CD4-positive, alpha-beta T cell (primary cell): Measurements from ENCODE around the gene TIAM1. TPM values are rescaled to one million over a fixed set of nuclear protein-coding genes. Genes with fewer than 3 reads are reported as not detected.
"Not testable (repeated sequence)": the region's sequence is repeated elsewhere in the genome, so short reads cannot be mapped to it uniquely, and the experiment has no call there.

Experiments
- ATAC-seq: fragments of 200-7000 bp; cut with Tn5 transposase; one replicate; pipeline ENCODE4 v1.10.0; 2022; ENCODE audit warnings: mild to moderate bottlenecking; ENCODE audit not compliant: poor library complexity
- CTCF ChIA-PET: fragments of 350-600 bp; sonication (Branson Sonifier 250); formaldehyde crosslinking; loops from one replicate; lab custom pipeline; 2021; ENCODE audit warnings: antibody characterized with exemption, inconsistent platforms; lab: Charles Lee
- POLR2A ChIA-PET: fragments of 350-600 bp; sonication (Branson Sonifier 250); formaldehyde crosslinking; loops from one replicate; lab custom pipeline; 2021; ENCODE audit warnings: antibody characterized with exemption, inconsistent platforms; lab: Charles Lee
- DNase-seq, 14 experiments: peaks; one replicate each; pipeline ENCODE4 v3.0.0-alpha.2; 2013 to 2020; ENCODE audit warnings: mixed read lengths in 2 of 14
- H3K27ac ChIP-seq, 2 donors: one replicate each; pipeline versions ENCODE4 v1.5.1 to v1.7.0; 2013; ENCODE audit warnings: low read length in 2 of 2, low read depth in 1 of 2, mild to moderate bottlenecking in 1 of 2
- H3K27me3 ChIP-seq, 2 experiments: 1 replicate in 1 of 2; 2 replicates in 1 of 2; pipeline versions ENCODE4 v1.6.1 to v1.7.0; 2013; ENCODE audit warnings: low read length in 2 of 2, control low read depth in 1 of 2, mild to moderate bottlenecking in 1 of 2, moderate library complexity in 1 of 2; ENCODE audit not compliant: insufficient read depth in 2 of 2, control insufficient read depth in 1 of 2
- H3K36me3 ChIP-seq: one replicate; pipeline ENCODE4 v1.6.1; 2013; ENCODE audit warnings: low read length, control low read depth; ENCODE audit not compliant: insufficient read depth
- H3K4me1 ChIP-seq: one replicate; pipeline ENCODE4 v1.6.1; 2013; ENCODE audit warnings: low read length, control low read depth; ENCODE audit not compliant: insufficient read depth
- H3K4me3 ChIP-seq: one replicate; pipeline ENCODE4 v1.5.1; 2013; ENCODE audit warnings: mild to moderate bottlenecking, low read length, moderate library complexity
- H3K9me3 ChIP-seq, 2 experiments: 1 replicate in 1 of 2; 2 replicates in 1 of 2; pipeline versions ENCODE4 v1.6.1 to v1.7.0; 2013; ENCODE audit warnings: low read length in 2 of 2, mild to moderate bottlenecking in 2 of 2, control low read depth in 1 of 2, moderate library complexity in 1 of 2; ENCODE audit not compliant: control insufficient read depth in 1 of 2, insufficient read depth in 1 of 2
- H3K27ac Mint-ChIP-seq: one replicate; pipeline ENCODE4 v1.8.0; 2020; ENCODE audit warnings: mixed read lengths
- H3K27me3 Mint-ChIP-seq: one replicate; pipeline ENCODE4 v1.8.0; 2021; ENCODE audit warnings: mixed read lengths
- H3K36me3 Mint-ChIP-seq: one replicate; pipeline ENCODE4 v1.8.0; 2021; ENCODE audit warnings: low read depth, mixed read lengths
- H3K4me1 Mint-ChIP-seq: one replicate; pipeline ENCODE4 v1.8.0; 2021; ENCODE audit warnings: low read depth, mixed read lengths
- H3K4me3 Mint-ChIP-seq: one replicate; pipeline ENCODE4 v1.8.0; 2020; ENCODE audit warnings: mild to moderate bottlenecking, mixed read lengths
- H3K9me3 Mint-ChIP-seq: one replicate; pipeline ENCODE4 v1.8.0; 2020; ENCODE audit warnings: mixed read lengths
- CTCF ChIP-seq: fragments of 200-600 bp; IDR thresholded peaks from one replicate; pipeline ENCODE4 v1.8.0; 2022; ENCODE audit warnings: antibody characterized with exemption, mild to moderate bottlenecking
- intact Hi-C, 2 experiments: fragments of 100-400 bp; cut with DNase I in 1 of 2; cut with micrococcal nuclease in 1 of 2; formaldehyde crosslinking; loops; one replicate each; pipeline versions ENCODE4 v1.15.1 to v1.9.0; 2023 to 2025; cut with DNase I, micrococcal nuclease
- total RNA-seq, 174 experiments: library from RNA in 2 of 174; stranded (reverse) in 2 of 174; gene quantifications; one replicate each; pipeline ENCODE4 v1.2.3 and lab custom pipeline; 2021 to 2026

Gene TIAM1
- total RNA-seq, 2 experiments from 2014 or later = 39.6 to 39.8 TPM

DNA sequence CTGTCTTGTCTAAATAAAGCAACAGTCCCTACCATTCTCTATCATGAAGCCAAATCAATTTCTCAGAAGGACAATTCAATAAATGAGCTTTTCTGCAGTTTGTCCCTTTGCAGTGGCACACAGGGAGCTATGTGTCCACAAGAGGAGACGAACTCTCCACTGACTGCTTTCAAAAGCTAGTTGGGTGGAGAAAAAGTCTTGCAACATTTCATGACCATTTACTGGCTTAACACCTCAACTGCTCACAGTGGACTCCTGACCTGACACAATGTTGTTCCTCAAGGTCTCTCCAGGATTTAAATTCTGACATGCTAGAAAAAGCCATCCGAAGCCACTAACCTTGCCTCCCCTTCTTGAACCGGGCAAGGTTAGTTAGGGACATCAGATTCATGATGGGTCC is 111.7 kb downstream of the TIAM1 start:
- Mint-ChIP-seq H3K4me1 (no peaks in the 10 kb centered on the region), H3K36me3 (no peaks in the 10 kb centered on the region), H3K9me3 (no peaks in the 10 kb centered on the region), H3K4me3 (no peak overlapping the region), H3K27me3 (no peaks in the 10 kb centered on the region), H3K27ac (no peak overlapping the region)
- ATAC-seq (no peak), DNase-seq (no peak)
- Histone ChIP-seq H3K9me3 (no peaks in the 10 kb centered on the region), H3K36me3 (no peaks in the 10 kb centered on the region), H3K4me1 (peaks cover 2% of the 10 kb centered on the region), H3K4me3 (no peak overlapping the region), H3K27me3 (no peaks in the 10 kb centered on the region), H3K27ac (no peak overlapping the region)
- TF ChIP-seq CTCF = no peak
- POLR2A ChIA-PET = no interaction called here
- intact Hi-C loops = no loop called here
- CTCF ChIA-PET = no interaction called here

DNA sequence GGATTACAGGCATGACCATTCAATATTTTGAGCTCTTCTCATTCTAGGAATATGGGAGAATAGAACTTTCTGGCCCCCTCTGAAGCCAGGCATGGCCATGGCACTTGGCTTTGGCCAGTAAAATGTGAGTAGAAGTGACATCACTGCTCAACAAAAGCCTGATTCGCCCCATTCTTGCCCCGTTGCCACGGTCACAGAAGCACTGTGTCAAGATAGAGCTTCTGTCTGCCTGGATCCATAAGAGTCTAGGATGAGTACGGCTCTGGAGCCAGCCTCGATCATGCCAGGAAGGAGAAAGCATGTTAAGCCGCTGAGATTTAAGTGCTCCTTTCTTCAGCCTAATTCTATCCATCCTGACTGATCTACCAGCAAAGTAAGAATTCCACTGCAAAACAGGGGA is 113.1 kb downstream of the TIAM1 start:
- H3K4me1 ChIP-seq = no peaks in the 10 kb centered on the region
- DNase-seq = no peak
- H3K36me3 Mint-ChIP-seq = no peaks in the 10 kb centered on the region
- H3K27me3 ChIP-seq = no peaks in the 10 kb centered on the region
- H3K27ac ChIP-seq = no peak overlapping the region
- no peak overlapping the region for H3K27ac Mint-ChIP-seq
- intact Hi-C loops = no loop called here
- H3K36me3 ChIP-seq = no peaks in the 10 kb centered on the region
- no peaks in the 10 kb centered on the region for H3K27me3 Mint-ChIP-seq
- no peak for TF ChIP-seq CTCF
- H3K4me1 Mint-ChIP-seq = no peaks in the 10 kb centered on the region
- H3K4me3 ChIP-seq = no peak overlapping the region
- POLR2A ChIA-PET = no interaction called here
- CTCF ChIA-PET = no interaction called here
- no peak for ATAC-seq
- H3K9me3 ChIP-seq = no peaks in the 10 kb centered on the region
- no peak overlapping the region for H3K4me3 Mint-ChIP-seq
- H3K9me3 Mint-ChIP-seq = no peaks in the 10 kb centered on the region

GRCh38 chr21:31228723-31229122 is 115.3 kb downstream of the TIAM1 start:
- H3K4me1 Mint-ChIP-seq, H3K36me3 ChIP-seq, ATAC-seq, H3K4me3 Mint-ChIP-seq, H3K36me3 Mint-ChIP-seq, H3K9me3 ChIP-seq, H3K27me3 ChIP-seq, H3K27me3 Mint-ChIP-seq, H3K4me1 ChIP-seq, H3K4me3 ChIP-seq, H3K27ac ChIP-seq, H3K9me3 Mint-ChIP-seq, H3K27ac Mint-ChIP-seq, intact Hi-C loops, POLR2A ChIA-PET: not testable (repeated sequence)
- peak in 1 of 14 experiments; percentile 8 for DNase-seq
- CTCF ChIA-PET = interaction anchor here (1.0 kb wide), 1 partner anchor 8 kb away, joined by 3 read pairs; no protein-coding TSS in a partner anchor

GRCh38 chr21:31225713-31226112 is 118.3 kb downstream of the TIAM1 start:
- no peaks in the 10 kb centered on the region for H3K27me3 ChIP-seq
- no peaks in the 10 kb centered on the region for H3K4me1 ChIP-seq
- POLR2A ChIA-PET = interaction anchor here (0.6 kb wide), 1 partner anchor 416 kb away, joined by 4 read pairs; no protein-coding TSS in a partner anchor
- Mint-ChIP-seq H3K36me3 (no peaks in the 10 kb centered on the region), H3K27ac (no peak overlapping the region), H3K9me3 (no peaks in the 10 kb centered on the region), H3K4me3 (no peak overlapping the region), H3K4me1 (no peaks in the 10 kb centered on the region), H3K27me3 (no peaks in the 10 kb centered on the region)
- CTCF ChIA-PET = interaction anchor here (0.6 kb wide), 1 partner anchor 10 kb away, joined by 4 read pairs; no protein-coding TSS in a partner anchor
- intact Hi-C loops = no loop called here
- no peaks in the 10 kb centered on the region for H3K36me3 ChIP-seq
- TF ChIP-seq CTCF = no peak
- DNase-seq (no peak), ATAC-seq (no peak)
- H3K27ac ChIP-seq = no peak overlapping the region
- no peaks in the 10 kb centered on the region for H3K9me3 ChIP-seq
- H3K4me3 ChIP-seq = no peak overlapping the region
